ENCODE measurements around the gene PLAC8L1.

Gene PLAC8L1

GRCh38 chr5:146098047-146098446, 7.3 kb downstream of the PLAC8L1 start:
- Mint-ChIP-seq H3K27ac (no peak overlapping the region), H3K9me3 (no peaks in the 10 kb centered on the region), H3K36me3 (peaks cover 5% of the 10 kb centered on the region), H3K4me3 (no peak overlapping the region), H3K4me1 (no peaks in the 10 kb centered on the region), H3K27me3 (no peaks in the 10 kb centered on the region)

- Mint-ChIP-seq H3K36me3 (peaks cover 2% of the 10 kb centered on the region), H3K4me1 (no peaks in the 10 kb centered on the region), H3K27ac (no peak overlapping the region), H3K9me3 (no peaks in the 10 kb centered on the region), H3K27me3 (no peaks in the 10 kb centered on the region), H3K4me3 (no peak overlapping the region)
Observed at GRCh38 chr5:146091881-146092280, 13.5 kb downstream of the PLAC8L1 start.

GRCh38 chr5:146089287-146089686, 16.1 kb downstream of the PLAC8L1 start:
- peaks cover 2% of the 10 kb centered on the region for H3K36me3 Mint-ChIP-seq
- no peak overlapping the region for H3K27ac Mint-ChIP-seq
- H3K9me3 Mint-ChIP-seq = no peaks in the 10 kb centered on the region
- H3K4me1 Mint-ChIP-seq = no peaks in the 10 kb centered on the region
- H3K27me3 Mint-ChIP-seq = no peaks in the 10 kb centered on the region
- H3K4me3 Mint-ChIP-seq = no peak overlapping the region

- Mint-ChIP-seq H3K36me3 (peaks cover 3% of the 10 kb centered on the region), H3K4me1 (no peaks in the 10 kb centered on the region), H3K4me3 (no peak overlapping the region), H3K27ac (no peak overlapping the region), H3K27me3 (peaks cover 2% of the 10 kb centered on the region), H3K9me3 (no peaks in the 10 kb centered on the region)
Observed at GRCh38 chr5:146088098-146088497, 17.3 kb downstream of the PLAC8L1 start.

GRCh38 chr5:146084376-146084775, 21.0 kb downstream of the PLAC8L1 start:
- H3K9me3 Mint-ChIP-seq = no peaks in the 10 kb centered on the region
- H3K27me3 Mint-ChIP-seq = peaks cover 5% of the 10 kb centered on the region
- H3K4me1 Mint-ChIP-seq = peaks cover 8% of the 10 kb centered on the region
- no peak overlapping the region for H3K27ac Mint-ChIP-seq
- no peak overlapping the region for H3K4me3 Mint-ChIP-seq
- H3K36me3 Mint-ChIP-seq = peaks cover 3% of the 10 kb centered on the region

GRCh38 chr5:146082798-146083197, 22.6 kb downstream of the PLAC8L1 start:
- Mint-ChIP-seq H3K27ac (no peak overlapping the region), H3K4me3 (no peak overlapping the region), H3K36me3 (peaks cover 3% of the 10 kb centered on the region), H3K4me1 (peaks cover 11% of the 10 kb centered on the region), H3K27me3 (peaks cover 10% of the 10 kb centered on the region), H3K9me3 (no peaks in the 10 kb centered on the region)

- Mint-ChIP-seq H3K4me3 (no peak overlapping the region), H3K27ac (no peak overlapping the region), H3K4me1 (peaks cover 11% of the 10 kb centered on the region), H3K27me3 (peaks cover 10% of the 10 kb centered on the region), H3K36me3 (peaks cover 1% of the 10 kb centered on the region), H3K9me3 (no peaks in the 10 kb centered on the region)
Observed at GRCh38 chr5:146081556-146081955, 23.8 kb downstream of the PLAC8L1 start.

GRCh38 chr5:146079695-146080373, 25.5 kb downstream of the PLAC8L1 start:
- H3K27me3 Mint-ChIP-seq = peaks cover 10% of the 10 kb centered on the region

GRCh38 chr5:146078566-146078965, 26.8 kb downstream of the PLAC8L1 start:
- Mint-ChIP-seq H3K36me3 (no peaks in the 10 kb centered on the region), H3K27ac (no peak overlapping the region), H3K4me3 (no peak overlapping the region), H3K9me3 (no peaks in the 10 kb centered on the region), H3K4me1 (peaks cover 11% of the 10 kb centered on the region), H3K27me3 (peaks cover 8% of the 10 kb centered on the region)

More at GRCh38 chr5:146079695-146080373, 25.5 kb downstream of the PLAC8L1 start:
- Mint-ChIP-seq H3K27ac (no peak overlapping the region), H3K4me3 (no peak overlapping the region), H3K36me3 (peaks cover 1% of the 10 kb centered on the region), H3K4me1 (peaks cover 11% of the 10 kb centered on the region), H3K9me3 (no peaks in the 10 kb centered on the region)

GRCh38 chr5:146076455-146076854, 28.9 kb downstream of the PLAC8L1 start:
- Mint-ChIP-seq H3K9me3 (no peaks in the 10 kb centered on the region), H3K4me3 (no peak overlapping the region), H3K27ac (no peak overlapping the region), H3K4me1 (peaks cover 11% of the 10 kb centered on the region), H3K27me3 (peaks cover 8% of the 10 kb centered on the region), H3K36me3 (no peaks in the 10 kb centered on the region)

- H3K4me3 Mint-ChIP-seq = no peak overlapping the region
- peaks cover 9% of the 10 kb centered on the region for H3K27me3 Mint-ChIP-seq
- H3K4me1 Mint-ChIP-seq = peaks cover 11% of the 10 kb centered on the region
- no peaks in the 10 kb centered on the region for H3K36me3 Mint-ChIP-seq
- no peak overlapping the region for H3K27ac Mint-ChIP-seq
- H3K9me3 Mint-ChIP-seq = no peaks in the 10 kb centered on the region
Observed at GRCh38 chr5:146076028-146076427, 29.3 kb downstream of the PLAC8L1 start.

- Mint-ChIP-seq H3K9me3 (no peaks in the 10 kb centered on the region), H3K27me3 (peaks cover 4% of the 10 kb centered on the region), H3K36me3 (no peaks in the 10 kb centered on the region), H3K4me3 (no peak overlapping the region), H3K4me1 (no peaks in the 10 kb centered on the region), H3K27ac (no peak overlapping the region)
Observed at GRCh38 chr5:146073239-146073900, 32.0 kb downstream of the PLAC8L1 start.

- H3K27me3 Mint-ChIP-seq = peaks cover 1% of the 10 kb centered on the region
- H3K9me3 Mint-ChIP-seq = no peaks in the 10 kb centered on the region
- H3K36me3 Mint-ChIP-seq = no peaks in the 10 kb centered on the region
- H3K27ac Mint-ChIP-seq = no peak overlapping the region
- no peak overlapping the region for H3K4me3 Mint-ChIP-seq
- H3K4me1 Mint-ChIP-seq = no peaks in the 10 kb centered on the region
Observed at GRCh38 chr5:146072595-146072994, 32.8 kb downstream of the PLAC8L1 start.

- no peaks in the 10 kb centered on the region for H3K36me3 Mint-ChIP-seq
Observed at GRCh38 chr5:146071171-146071570, 34.2 kb downstream of the PLAC8L1 start.

GRCh38 chr5:146070746-146071145, 34.6 kb downstream of the PLAC8L1 start:
- no peak overlapping the region for H3K27ac Mint-ChIP-seq
- no peak overlapping the region for H3K4me3 Mint-ChIP-seq
- peaks cover 1% of the 10 kb centered on the region for H3K27me3 Mint-ChIP-seq
- H3K36me3 Mint-ChIP-seq = no peaks in the 10 kb centered on the region
- H3K4me1 Mint-ChIP-seq = no peaks in the 10 kb centered on the region
- H3K9me3 Mint-ChIP-seq = no peaks in the 10 kb centered on the region

More at GRCh38 chr5:146071171-146071570, 34.2 kb downstream of the PLAC8L1 start:
- Mint-ChIP-seq H3K9me3 (no peaks in the 10 kb centered on the region), H3K4me3 (no peak overlapping the region), H3K27ac (no peak overlapping the region), H3K27me3 (peaks cover 1% of the 10 kb centered on the region), H3K4me1 (no peaks in the 10 kb centered on the region)

GRCh38 chr5:146069780-146070099, 35.6 kb downstream of the PLAC8L1 start:
- Mint-ChIP-seq H3K4me1 (no peaks in the 10 kb centered on the region), H3K4me3 (no peak overlapping the region), H3K36me3 (no peaks in the 10 kb centered on the region), H3K27ac (no peak overlapping the region), H3K9me3 (no peaks in the 10 kb centered on the region), H3K27me3 (peaks cover 1% of the 10 kb centered on the region)

All from activated naive CD4-positive, alpha-beta T cell treated with anti-CD3 and anti-CD28 coated beads, Interleukin-2, amount 50 U/mL, for 24 hours (primary cell).